Measurements from ENCODE around the gene NUP160.
"Not testable (repeated sequence)": the region's sequence is repeated elsewhere in the genome, so short reads cannot be mapped to it uniquely, and the experiment has no call there.

The NUP160 gene

DNA sequence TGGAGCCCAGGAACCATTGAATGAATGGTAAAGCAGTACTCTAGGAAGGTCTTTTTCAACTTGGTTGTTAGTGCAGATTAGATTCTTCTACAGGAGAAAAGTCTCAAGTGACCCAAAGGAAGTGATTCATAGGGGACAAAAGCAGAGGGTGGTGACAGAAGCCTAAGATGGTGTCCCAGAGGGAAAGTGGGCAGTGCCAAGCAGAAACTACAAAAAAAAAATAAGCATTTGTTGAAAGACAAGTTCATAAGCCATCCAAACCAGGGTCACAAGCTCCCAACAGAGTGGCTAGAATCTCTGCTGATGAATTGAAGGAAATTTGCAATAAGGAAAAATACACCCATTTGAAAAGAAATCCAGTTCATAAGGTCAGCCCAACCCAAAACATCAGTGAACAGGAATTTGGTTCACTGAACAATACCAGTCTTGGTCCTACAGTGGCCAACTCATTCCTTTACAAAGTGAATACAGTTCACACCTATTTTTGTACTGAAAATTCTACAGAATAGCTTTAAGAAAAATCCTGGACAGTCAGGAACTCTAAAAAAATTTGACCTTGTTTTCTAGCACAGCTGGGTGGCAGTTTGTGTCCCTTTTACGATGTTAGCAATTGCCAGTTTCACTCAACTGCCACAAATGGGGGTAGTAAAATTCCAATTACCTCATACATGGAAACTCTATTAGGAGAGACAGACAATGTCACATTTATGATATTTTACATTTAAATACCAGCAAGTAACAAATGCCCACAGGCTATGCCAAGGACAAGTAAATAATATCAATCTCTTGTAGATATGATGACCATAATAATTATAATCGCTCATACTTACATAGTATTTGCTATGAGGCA lies 21.6 kb upstream of the NUP160 start:
- no peak overlapping the region for H3K4me3 ChIP-seq (ENCODE audit: control insufficient read depth, low read depth, low read length)
- TF ChIP-seq, protein P1, sequence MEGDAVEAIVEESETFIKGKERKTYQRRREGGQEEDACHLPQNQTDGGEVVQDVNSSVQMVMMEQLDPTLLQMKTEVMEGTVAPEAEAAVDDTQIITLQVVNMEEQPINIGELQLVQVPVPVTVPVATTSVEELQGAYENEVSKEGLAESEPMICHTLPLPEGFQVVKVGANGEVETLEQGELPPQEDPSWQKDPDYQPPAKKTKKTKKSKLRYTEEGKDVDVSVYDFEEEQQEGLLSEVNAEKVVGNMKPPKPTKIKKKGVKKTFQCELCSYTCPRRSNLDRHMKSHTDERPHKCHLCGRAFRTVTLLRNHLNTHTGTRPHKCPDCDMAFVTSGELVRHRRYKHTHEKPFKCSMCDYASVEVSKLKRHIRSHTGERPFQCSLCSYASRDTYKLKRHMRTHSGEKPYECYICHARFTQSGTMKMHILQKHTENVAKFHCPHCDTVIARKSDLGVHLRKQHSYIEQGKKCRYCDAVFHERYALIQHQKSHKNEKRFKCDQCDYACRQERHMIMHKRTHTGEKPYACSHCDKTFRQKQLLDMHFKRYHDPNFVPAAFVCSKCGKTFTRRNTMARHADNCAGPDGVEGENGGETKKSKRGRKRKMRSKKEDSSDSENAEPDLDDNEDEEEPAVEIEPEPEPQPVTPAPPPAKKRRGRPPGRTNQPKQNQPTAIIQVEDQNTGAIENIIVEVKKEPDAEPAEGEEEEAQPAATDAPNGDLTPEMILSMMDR (conservative IDR thresholded peaks at IDR 0.05; ENCODE audit: control insufficient read depth, insufficient read depth, low read depth, low read length): no peak
- no peak for DNase-seq (ENCODE audit: low read depth)

DNA sequence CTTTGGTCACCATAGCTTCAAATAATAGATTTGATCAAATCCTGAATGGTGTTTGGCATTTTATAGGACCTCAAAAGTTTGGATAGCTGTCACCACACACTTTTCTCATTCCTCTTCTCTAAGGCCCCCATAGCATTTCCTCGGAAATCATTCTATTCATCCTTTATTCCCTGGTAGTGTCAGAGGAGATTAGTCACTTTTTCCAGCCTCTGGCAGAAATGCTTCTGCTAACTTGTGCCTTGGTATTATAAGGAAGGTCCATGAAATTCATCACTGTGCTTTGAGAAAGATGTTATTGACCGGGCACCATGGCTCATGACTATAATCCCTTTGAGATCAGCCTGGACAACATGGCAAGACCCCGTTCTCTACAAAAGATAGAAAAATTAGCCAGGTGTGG lies 19.7 kb upstream of the NUP160 start:
- no peak for DNase-seq (ENCODE audit: low read depth)
- TF ChIP-seq, protein P1 (conservative IDR thresholded peaks at IDR 0.05; ENCODE audit: control insufficient read depth, insufficient read depth, low read depth, low read length): no peak

DNA sequence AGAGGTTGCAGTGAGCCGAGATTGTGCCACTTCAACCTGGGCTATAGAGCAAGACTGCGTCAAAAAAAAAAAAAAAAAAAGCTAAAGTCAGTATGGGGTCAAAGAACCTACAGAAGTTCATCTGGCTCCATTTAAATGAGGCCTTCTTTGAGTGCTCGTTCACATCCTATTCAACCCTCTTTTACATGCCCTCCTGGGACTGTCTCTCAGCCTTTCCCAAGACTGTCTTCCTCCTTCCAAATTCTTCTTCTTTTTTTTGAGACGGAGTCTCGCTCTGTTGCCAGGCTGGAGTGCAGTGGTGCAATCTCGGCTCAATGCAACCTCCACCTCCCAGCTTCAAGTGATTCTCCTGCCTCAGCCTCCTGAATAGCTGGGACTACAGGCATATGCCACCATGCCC lies 18.7 kb upstream of the NUP160 start:
- not testable (repeated sequence) for DNase-seq (ENCODE audit: low read depth); H3K4me3 ChIP-seq (ENCODE audit: control insufficient read depth, low read depth, low read length)

More for the DNA sequence above, 19.7 kb upstream of the NUP160 start:
- H3K4me3 ChIP-seq (ENCODE audit: control insufficient read depth, low read depth, low read length): no peak overlapping the region

DNA sequence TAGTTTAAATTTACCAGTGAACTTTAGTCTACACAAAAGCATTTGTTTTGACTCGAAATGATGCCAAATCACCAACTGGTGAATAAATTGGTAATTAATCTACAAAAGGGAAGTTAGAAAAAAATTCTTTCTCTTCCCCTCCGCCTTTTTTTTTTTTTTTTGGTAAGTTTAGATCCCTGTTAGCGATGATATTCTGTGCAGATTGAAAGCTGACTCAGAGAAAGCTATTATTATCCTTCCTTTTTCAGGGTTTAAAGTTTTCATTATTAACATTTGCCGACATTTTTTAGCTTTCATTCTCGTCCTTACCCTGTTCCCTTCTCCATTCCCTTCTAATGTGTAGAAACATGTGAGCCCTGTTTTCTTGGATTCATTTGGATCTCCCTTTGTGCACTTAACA lies 16.8 kb upstream of the NUP160 start:
- TF ChIP-seq, protein P1 (conservative IDR thresholded peaks at IDR 0.05; ENCODE audit: control insufficient read depth, insufficient read depth, low read depth, low read length): no peak
- peak; percentile 36 for DNase-seq (ENCODE audit: low read depth)
- H3K4me3 ChIP-seq (ENCODE audit: control insufficient read depth, low read depth, low read length): no peak overlapping the region

DNA sequence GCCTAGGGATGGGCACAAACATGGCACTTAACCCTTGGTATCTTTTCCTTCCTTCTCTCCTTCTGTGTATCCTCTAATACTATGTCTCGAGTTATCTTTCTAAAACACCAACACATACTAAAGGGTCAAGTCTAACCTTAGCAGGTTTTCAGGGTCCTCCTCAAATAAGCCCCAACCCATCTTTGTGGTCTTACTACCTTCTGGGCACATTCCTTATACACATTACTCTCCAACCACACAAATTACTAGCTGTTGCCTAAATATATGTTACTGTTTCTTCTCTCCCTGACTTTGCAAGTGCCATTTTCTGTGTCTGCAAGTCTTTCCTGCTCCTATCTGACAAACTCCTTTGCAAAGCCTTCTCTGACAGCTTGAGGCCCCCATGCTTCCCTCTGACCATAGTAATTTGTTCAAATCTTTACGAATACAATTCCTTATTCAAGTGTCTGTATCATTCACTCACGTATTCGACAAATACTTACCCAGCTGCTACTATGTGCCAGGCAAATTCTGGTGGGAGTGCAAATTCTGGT lies 15.8 kb upstream of the NUP160 start:
- DNase-seq (ENCODE audit: low read depth): no peak
- TF ChIP-seq, protein P1 (conservative IDR thresholded peaks at IDR 0.05; ENCODE audit: control insufficient read depth, insufficient read depth, low read depth, low read length): no peak
- H3K4me3 ChIP-seq (ENCODE audit: control insufficient read depth, low read depth, low read length): no peak overlapping the region

DNA sequence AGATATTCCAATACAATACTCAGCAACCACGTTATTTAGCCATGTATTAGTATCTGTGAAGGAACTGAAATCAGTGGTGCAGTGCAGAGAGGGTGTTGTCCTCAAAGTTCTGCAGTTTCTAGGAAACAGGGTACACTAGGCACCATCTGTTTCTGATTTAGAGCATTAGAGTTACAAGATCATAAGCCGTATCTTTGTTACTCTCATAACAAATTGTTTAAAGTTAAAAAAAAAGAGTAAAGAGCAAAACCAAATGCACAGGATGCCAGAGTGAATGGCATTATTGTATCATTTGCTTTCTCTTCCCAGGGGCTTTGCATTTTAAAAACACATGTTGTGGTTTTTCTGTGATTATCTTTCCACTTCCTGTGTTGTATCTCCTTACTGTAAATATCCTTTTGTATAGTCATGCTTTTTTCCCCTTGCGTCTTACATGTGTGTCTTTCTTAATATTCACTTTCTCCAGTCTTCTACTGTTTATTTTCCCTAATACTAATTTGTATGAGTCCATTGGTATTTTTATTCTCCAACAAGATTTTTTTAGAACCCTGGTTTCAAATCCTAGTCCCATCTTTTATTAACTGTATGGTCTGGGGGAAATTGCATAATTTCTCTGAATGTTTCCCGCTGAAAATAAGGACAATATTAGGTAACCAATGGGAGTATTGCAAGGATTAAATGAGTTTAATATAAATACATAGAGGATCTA lies 15.2 kb upstream of the NUP160 start:
- peak; percentile 89 for DNase-seq (ENCODE audit: low read depth)
- H3K4me3 ChIP-seq (ENCODE audit: control insufficient read depth, low read depth, low read length): no peak overlapping the region
- TF ChIP-seq, protein P1 (conservative IDR thresholded peaks at IDR 0.05; ENCODE audit: control insufficient read depth, insufficient read depth, low read depth, low read length): no peak

DNA sequence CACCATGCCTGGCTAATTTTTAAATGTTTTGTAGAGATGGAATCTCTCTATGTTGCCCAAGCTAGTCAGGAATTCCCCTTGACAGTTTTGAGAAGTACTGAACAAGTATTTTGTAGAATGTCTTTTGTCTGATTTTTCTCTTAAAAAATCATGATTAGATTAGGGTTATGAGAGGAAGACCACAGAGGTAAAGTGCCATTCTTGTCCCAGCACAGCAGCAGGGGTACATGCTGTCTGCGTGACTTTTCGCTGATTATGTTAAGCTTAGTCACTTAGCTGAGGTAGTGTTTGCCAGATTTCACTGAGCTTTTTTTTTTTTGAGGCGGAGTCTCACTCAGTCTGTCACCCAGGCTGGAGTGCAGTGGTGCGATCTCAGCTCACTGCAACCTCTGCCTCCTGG lies 13.6 kb upstream of the NUP160 start:
- no peak overlapping the region for H3K4me3 ChIP-seq (ENCODE audit: control insufficient read depth, low read depth, low read length)
- TF ChIP-seq, protein P1 (conservative IDR thresholded peaks at IDR 0.05; ENCODE audit: control insufficient read depth, insufficient read depth, low read depth, low read length): no peak
- peak; percentile 80 for DNase-seq (ENCODE audit: low read depth)

Measured in fibroblast of mammary gland (primary cell).